Measurements from ENCODE around the gene CCDC192. TPM values are rescaled to one million over a fixed set of nuclear protein-coding genes. Genes with fewer than 3 reads are reported as not detected.
A peak's percentile ranks its signal among the peaks of the same experiment; 100 is the strongest.

Gene CCDC192
- total RNA-seq, 2 experiments from 2014 or later: not detected

DNA sequence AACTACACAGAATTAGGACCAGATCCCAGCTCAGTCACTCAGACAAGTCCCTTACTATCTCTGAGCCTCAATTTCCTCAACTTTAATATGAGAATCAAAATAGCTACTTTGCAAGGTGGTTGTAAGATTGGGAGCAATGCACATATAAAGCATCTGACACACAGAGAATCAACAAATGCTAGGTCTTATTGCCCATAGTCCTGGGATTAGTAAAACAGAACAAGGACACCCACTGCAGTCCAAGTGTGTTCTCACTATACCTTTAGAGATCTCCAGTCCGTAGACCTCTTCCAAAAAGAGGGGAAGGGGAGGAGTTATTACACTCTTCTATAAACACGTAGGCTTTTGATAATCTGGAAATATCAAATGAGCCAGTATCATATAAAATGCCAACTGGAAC, 190.0 kb downstream of the CCDC192 start:
- peak overlapping the region; percentile 60 for H3K27ac Mint-ChIP-seq
- H3K4me1 Mint-ChIP-seq (ENCODE audit: low read depth): no peaks in the 10 kb centered on the region
- POLR2A ChIA-PET: interaction anchor here (0.8 kb wide), 1 partner anchor 191 kb away, joined by 3 read pairs; no protein-coding TSS in a partner anchor
- H3K36me3 ChIP-seq (ENCODE audit: insufficient read depth, low read length): no peaks in the 10 kb centered on the region
- no peaks in the 10 kb centered on the region for H3K36me3 Mint-ChIP-seq (ENCODE audit: low read depth)
- no peaks in the 10 kb centered on the region for H3K9me3 ChIP-seq (ENCODE audit: control insufficient read depth in 1 of 2, insufficient read depth in 1 of 2, low read length in 2 of 2)
- H3K27me3 ChIP-seq (ENCODE audit: control insufficient read depth in 1 of 2, insufficient read depth in 2 of 2, low read length in 2 of 2): no peaks in the 10 kb centered on the region
- DNase-seq (no peak), ATAC-seq (ENCODE audit: poor library complexity) (peak; percentile 21)
- H3K27ac ChIP-seq (ENCODE audit: low read depth in 1 of 2, low read length in 2 of 2): no peak overlapping the region
- no peak overlapping the region for H3K4me3 ChIP-seq (ENCODE audit: low read length)
- H3K4me1 ChIP-seq (ENCODE audit: insufficient read depth, low read length): no peaks in the 10 kb centered on the region
- no peak overlapping the region for H3K4me3 Mint-ChIP-seq
- no peaks in the 10 kb centered on the region for H3K9me3 Mint-ChIP-seq
- CTCF ChIA-PET: no interaction called here
- intact Hi-C loops (cut with DNase I, micrococcal nuclease): no loop called here
- no peaks in the 10 kb centered on the region for H3K27me3 Mint-ChIP-seq
- TF ChIP-seq, protein P1, sequence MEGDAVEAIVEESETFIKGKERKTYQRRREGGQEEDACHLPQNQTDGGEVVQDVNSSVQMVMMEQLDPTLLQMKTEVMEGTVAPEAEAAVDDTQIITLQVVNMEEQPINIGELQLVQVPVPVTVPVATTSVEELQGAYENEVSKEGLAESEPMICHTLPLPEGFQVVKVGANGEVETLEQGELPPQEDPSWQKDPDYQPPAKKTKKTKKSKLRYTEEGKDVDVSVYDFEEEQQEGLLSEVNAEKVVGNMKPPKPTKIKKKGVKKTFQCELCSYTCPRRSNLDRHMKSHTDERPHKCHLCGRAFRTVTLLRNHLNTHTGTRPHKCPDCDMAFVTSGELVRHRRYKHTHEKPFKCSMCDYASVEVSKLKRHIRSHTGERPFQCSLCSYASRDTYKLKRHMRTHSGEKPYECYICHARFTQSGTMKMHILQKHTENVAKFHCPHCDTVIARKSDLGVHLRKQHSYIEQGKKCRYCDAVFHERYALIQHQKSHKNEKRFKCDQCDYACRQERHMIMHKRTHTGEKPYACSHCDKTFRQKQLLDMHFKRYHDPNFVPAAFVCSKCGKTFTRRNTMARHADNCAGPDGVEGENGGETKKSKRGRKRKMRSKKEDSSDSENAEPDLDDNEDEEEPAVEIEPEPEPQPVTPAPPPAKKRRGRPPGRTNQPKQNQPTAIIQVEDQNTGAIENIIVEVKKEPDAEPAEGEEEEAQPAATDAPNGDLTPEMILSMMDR (IDR thresholded peaks at IDR 0.05): no peak

DNA sequence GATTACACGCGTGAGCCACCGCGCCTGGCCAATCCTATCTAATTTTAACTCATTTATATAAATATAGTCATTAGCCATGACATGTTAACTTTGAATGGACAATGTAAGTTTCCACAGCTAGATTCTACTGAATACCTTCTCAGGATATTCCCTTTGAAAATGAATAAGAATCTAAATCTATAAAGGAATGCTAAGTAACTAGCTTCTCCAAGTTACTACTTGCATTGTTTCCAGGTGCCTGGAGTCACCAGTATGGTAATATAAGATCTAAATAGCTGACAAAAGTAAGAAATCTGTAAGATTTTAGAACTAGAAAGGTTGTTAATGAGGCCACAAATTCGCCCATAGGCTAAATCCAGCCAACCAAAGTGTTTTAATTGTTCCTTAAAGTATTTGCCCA, 191.3 kb downstream of the CCDC192 start:
- TF ChIP-seq, protein P1 (IDR thresholded peaks at IDR 0.05): no peak
- CTCF ChIA-PET: no interaction called here
- H3K27me3 ChIP-seq (ENCODE audit: control insufficient read depth in 1 of 2, insufficient read depth in 2 of 2, low read length in 2 of 2): no peaks in the 10 kb centered on the region
- no peaks in the 10 kb centered on the region for H3K9me3 Mint-ChIP-seq
- H3K27ac ChIP-seq (ENCODE audit: low read depth in 1 of 2, low read length in 2 of 2): no peak overlapping the region
- H3K4me1 ChIP-seq (ENCODE audit: insufficient read depth, low read length): no peaks in the 10 kb centered on the region
- H3K27me3 Mint-ChIP-seq: no peaks in the 10 kb centered on the region
- no peaks in the 10 kb centered on the region for H3K9me3 ChIP-seq (ENCODE audit: control insufficient read depth in 1 of 2, insufficient read depth in 1 of 2, low read length in 2 of 2)
- H3K36me3 ChIP-seq (ENCODE audit: insufficient read depth, low read length): no peaks in the 10 kb centered on the region
- H3K27ac Mint-ChIP-seq: no peak overlapping the region
- intact Hi-C loops (cut with DNase I, micrococcal nuclease): no loop called here
- H3K36me3 Mint-ChIP-seq (ENCODE audit: low read depth): no peaks in the 10 kb centered on the region
- ATAC-seq (ENCODE audit: poor library complexity) (no peak), DNase-seq (no peak)
- POLR2A ChIA-PET: no interaction called here
- no peak overlapping the region for H3K4me3 ChIP-seq (ENCODE audit: low read length)
- H3K4me3 Mint-ChIP-seq: no peak overlapping the region
- H3K4me1 Mint-ChIP-seq (ENCODE audit: low read depth): no peaks in the 10 kb centered on the region

DNA sequence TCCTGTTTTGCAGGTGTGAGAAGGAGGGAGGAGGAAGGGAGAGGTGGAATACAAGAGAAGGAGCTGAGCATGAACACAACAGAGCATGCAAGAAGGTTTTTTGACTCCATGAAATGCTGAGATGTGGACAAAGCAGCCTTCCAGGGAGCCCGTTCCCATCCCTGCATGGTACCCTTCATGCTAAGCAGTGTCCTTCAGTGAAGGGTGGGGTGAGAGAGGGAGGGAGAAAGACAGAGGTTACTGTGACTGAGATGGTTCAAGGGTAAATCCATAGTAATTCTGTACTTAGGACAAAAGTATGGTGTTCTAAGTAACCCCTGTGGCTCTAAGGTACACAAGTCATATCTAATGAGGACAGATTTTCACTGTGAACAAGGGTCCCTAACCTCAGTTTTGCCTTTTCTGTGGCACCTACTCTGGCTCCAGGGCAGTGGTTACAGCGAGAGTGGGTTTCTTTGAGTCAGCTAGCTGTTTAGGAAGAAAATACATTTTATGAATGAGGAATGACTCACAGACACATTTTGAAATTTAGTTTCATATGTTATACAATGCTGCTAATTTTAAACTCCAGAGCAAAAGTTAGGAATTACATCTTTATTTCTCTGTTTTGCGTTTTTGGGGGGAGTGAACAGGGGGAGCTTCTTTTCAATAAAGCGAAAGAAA, 195.5 kb downstream of the CCDC192 start:
- DNase-seq: no peak
- Histone ChIP-seq H3K4me1 (ENCODE audit: insufficient read depth, low read length) (no peaks in the 10 kb centered on the region), H3K4me3 (ENCODE audit: low read length) (no peak overlapping the region), H3K27me3 (ENCODE audit: control insufficient read depth in 1 of 2, insufficient read depth in 2 of 2, low read length in 2 of 2) (no peaks in the 10 kb centered on the region), H3K9me3 (ENCODE audit: control insufficient read depth in 1 of 2, insufficient read depth in 1 of 2, low read length in 2 of 2) (no peaks in the 10 kb centered on the region), H3K36me3 (ENCODE audit: insufficient read depth, low read length) (no peaks in the 10 kb centered on the region), H3K27ac (ENCODE audit: low read depth in 1 of 2, low read length in 2 of 2) (no peak overlapping the region)
- no peak overlapping the region for H3K4me3 Mint-ChIP-seq
- POLR2A ChIA-PET: interaction anchor here (0.7 kb wide), 1 partner anchor 158 kb away, joined by 4 read pairs; no protein-coding TSS in a partner anchor
- H3K4me1 Mint-ChIP-seq (ENCODE audit: low read depth): no peaks in the 10 kb centered on the region
- H3K27me3 Mint-ChIP-seq: no peaks in the 10 kb centered on the region
- H3K9me3 Mint-ChIP-seq: no peaks in the 10 kb centered on the region
- TF ChIP-seq, protein P1 (IDR thresholded peaks at IDR 0.05): no peak
- no peak overlapping the region for H3K27ac Mint-ChIP-seq
- intact Hi-C loops (cut with DNase I, micrococcal nuclease): no loop called here
- no peak for ATAC-seq (ENCODE audit: poor library complexity)
- CTCF ChIA-PET: no interaction called here
- H3K36me3 Mint-ChIP-seq (ENCODE audit: low read depth): no peaks in the 10 kb centered on the region

Measured in CD4-positive, alpha-beta T cell (primary cell).